A673 (cell line): Measurements from ENCODE around the gene DPYSL4. TPM values are rescaled to one million over a fixed set of nuclear protein-coding genes. Genes with fewer than 3 reads are reported as not detected.

Experiments
- BruUV-seq: library from RNA; stranded (reverse); fragments of 400-500 nt; replicated peaks from 2 replicates; lab custom pipeline; 2021; lab: Mats Ljungman, UMichigan
- CTCF ChIA-PET: fragments of 300-600 bp; sonication (Branson Sonifier 250); formaldehyde crosslinking; loops from one replicate; lab custom pipeline; 2022; ENCODE audit warnings: antibody characterized with exemption; lab: Charles Lee
- POLR2A ChIA-PET: fragments of 300-600 bp; sonication (Branson Sonifier 250); formaldehyde crosslinking; loops from one replicate; lab custom pipeline; 2022; ENCODE audit warnings: antibody characterized with exemption; ENCODE audit not compliant: low non-redundant PET; lab: Charles Lee
- DNase-seq: peaks from one replicate; pipeline ENCODE4 v3.0.0-alpha.2; 2015; ENCODE audit warnings: low spot score
- H3K27ac ChIP-seq: fragments of 200-600 bp; sonication (generic); 2 replicates; pipeline ENCODE4 v1.5.1; 2016; ENCODE audit warnings: mixed run types, low read depth, mild to moderate bottlenecking, mixed read lengths, antibody characterized with exemption, low read length; ENCODE audit not compliant: poor library complexity, severe bottlenecking
- H3K27me3 ChIP-seq: fragments of 200-600 bp; sonication (generic); replicated peaks from 2 replicates; pipeline ENCODE4 v1.6.1; 2017; ENCODE audit warnings: mixed run types, low read depth, mild to moderate bottlenecking, mixed read lengths, antibody characterized with exemption, low read length; ENCODE audit not compliant: insufficient read depth, poor library complexity
- H3K36me3 ChIP-seq: fragments of 200-600 bp; sonication (generic); 2 replicates; pipeline ENCODE4 v1.6.1; 2016; ENCODE audit warnings: mixed run types, mild to moderate bottlenecking, mixed read lengths, antibody characterized with exemption, low read length; ENCODE audit not compliant: insufficient read depth, poor library complexity, severe bottlenecking
- H3K4me1 ChIP-seq: fragments of 200-600 bp; sonication (generic); 2 replicates; pipeline ENCODE4 v1.6.1; 2017; ENCODE audit warnings: mixed run types, mild to moderate bottlenecking, mixed read lengths, antibody characterized with exemption, low read length; ENCODE audit not compliant: insufficient read depth, poor library complexity, severe bottlenecking
- H3K4me3 ChIP-seq: fragments of 200-600 bp; sonication (generic); 2 replicates; pipeline ENCODE4 v1.5.1; 2016; ENCODE audit warnings: low read depth, mixed run types, mild to moderate bottlenecking, mixed read lengths, low read length; ENCODE audit not compliant: poor library complexity, severe bottlenecking
- H3K9me3 ChIP-seq: fragments of 200-600 bp; sonication (generic); 2 replicates; pipeline ENCODE4 v1.6.1; 2016; ENCODE audit warnings: mixed run types, low read depth, mild to moderate bottlenecking, mixed read lengths, antibody characterized with exemption, low read length; ENCODE audit not compliant: poor library complexity, severe bottlenecking
- EZH2 ChIP-seq: fragments of 200-600 bp; sonication (generic); IDR thresholded peaks from 2 replicates; pipeline ENCODE4 v1.6.1; 2017; ENCODE audit warnings: borderline replicate concordance, low read depth, mild to moderate bottlenecking, mixed read lengths, antibody characterized with exemption, low read length; ENCODE audit not compliant: poor library complexity, severe bottlenecking
- intact Hi-C: fragments of 100-400 bp; cut with micrococcal nuclease; formaldehyde crosslinking; loops from one replicate; pipeline ENCODE4 v1.10.0; 2022; ENCODE audit not compliant: unreplicated experiment
- total RNA-seq: library from RNA; stranded (reverse); gene quantifications from 2 replicates; pipeline ENCODE4 v1.2.3, GENCODE V29; 2021
- TF ChIP-seq, protein P1 (sequence below): fragments of 300-800, 200-600 bp; sonication (generic); conservative IDR thresholded peaks from 2 replicates; pipeline ENCODE4 v1.5.1; 2017; ENCODE audit warnings: low read depth, mild to moderate bottlenecking, antibody characterized with exemption, low read length, moderate library complexity, mixed read lengths

Gene DPYSL4
- total RNA-seq, 1 experiment from 2014 or later: 13.1 TPM

DNA sequence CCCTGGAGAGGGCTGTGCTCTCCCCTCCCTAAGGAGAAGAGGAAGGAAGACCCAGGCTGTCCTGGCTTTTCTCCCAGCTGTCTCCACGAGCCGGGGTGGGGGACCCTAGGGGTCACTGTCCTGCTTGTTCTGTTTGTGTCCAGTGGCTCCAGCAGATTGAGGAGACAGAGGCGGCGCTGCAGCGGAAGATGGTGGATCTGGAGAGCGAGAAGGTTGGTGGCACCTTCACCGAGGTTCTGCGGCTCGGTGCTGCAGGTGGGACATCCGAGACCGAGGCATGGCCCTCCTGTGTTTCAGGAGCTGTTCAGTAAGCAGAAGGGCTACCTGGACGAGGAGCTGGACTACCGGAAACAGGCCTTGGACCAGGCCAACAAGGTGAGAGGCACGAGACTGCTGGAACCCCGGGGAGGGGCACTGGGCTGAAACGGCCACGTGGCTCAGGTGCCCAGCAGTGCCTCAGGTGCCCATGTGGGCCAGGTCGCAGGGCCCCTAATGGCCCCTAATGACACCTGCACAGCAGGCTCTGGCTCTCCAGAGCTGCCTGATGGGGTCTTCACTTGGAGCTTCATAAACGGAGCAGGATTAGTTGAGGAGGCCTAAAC is 33.0 kb upstream of the DPYSL4 start:
- Histone ChIP-seq H3K27ac (no peak overlapping the region), H3K27me3 (no peaks in the 10 kb centered on the region), H3K36me3 (no peaks in the 10 kb centered on the region), H3K9me3 (no peaks in the 10 kb centered on the region), H3K4me3 (no peak overlapping the region), H3K4me1 (no peaks in the 10 kb centered on the region)
- BruUV-seq: no TSS peak
- ChIA-PET POLR2A (no interaction called here), CTCF (no interaction called here)
- intact Hi-C loops: no loop called here
- TF ChIP-seq EZH2: no peak
- TF ChIP-seq, protein P1, sequence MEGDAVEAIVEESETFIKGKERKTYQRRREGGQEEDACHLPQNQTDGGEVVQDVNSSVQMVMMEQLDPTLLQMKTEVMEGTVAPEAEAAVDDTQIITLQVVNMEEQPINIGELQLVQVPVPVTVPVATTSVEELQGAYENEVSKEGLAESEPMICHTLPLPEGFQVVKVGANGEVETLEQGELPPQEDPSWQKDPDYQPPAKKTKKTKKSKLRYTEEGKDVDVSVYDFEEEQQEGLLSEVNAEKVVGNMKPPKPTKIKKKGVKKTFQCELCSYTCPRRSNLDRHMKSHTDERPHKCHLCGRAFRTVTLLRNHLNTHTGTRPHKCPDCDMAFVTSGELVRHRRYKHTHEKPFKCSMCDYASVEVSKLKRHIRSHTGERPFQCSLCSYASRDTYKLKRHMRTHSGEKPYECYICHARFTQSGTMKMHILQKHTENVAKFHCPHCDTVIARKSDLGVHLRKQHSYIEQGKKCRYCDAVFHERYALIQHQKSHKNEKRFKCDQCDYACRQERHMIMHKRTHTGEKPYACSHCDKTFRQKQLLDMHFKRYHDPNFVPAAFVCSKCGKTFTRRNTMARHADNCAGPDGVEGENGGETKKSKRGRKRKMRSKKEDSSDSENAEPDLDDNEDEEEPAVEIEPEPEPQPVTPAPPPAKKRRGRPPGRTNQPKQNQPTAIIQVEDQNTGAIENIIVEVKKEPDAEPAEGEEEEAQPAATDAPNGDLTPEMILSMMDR: no peak
- DNase-seq: no peak

DNA sequence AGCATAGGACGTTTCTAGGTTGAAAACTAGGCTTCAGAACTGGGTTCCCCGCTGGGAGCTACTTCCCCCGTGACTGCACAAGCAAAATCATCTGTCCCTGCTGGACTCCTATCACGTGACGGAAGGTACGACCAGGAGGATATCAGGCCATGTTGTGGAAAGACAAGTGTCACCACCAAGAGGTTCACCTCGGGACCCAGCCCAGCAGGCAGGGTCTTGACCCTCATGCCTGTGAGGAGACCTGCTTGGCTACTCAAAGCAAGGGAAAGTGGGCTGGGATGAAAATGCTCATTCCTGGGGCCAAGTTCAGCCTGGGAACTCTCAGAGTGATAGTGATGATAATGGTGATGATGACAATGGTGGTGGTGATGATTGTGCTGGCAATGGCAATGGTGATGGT is 32.3 kb upstream of the DPYSL4 start:
- no TSS peak for BruUV-seq
- Histone ChIP-seq H3K27ac (no peak overlapping the region), H3K4me1 (no peaks in the 10 kb centered on the region), H3K27me3 (no peaks in the 10 kb centered on the region), H3K4me3 (no peak overlapping the region), H3K36me3 (no peaks in the 10 kb centered on the region), H3K9me3 (no peaks in the 10 kb centered on the region)
- intact Hi-C loops: no loop called here
- CTCF ChIA-PET: no interaction called here
- no peak for TF ChIP-seq EZH2
- TF ChIP-seq, protein P1: no peak
- POLR2A ChIA-PET: no interaction called here
- DNase-seq: no peak

DNA sequence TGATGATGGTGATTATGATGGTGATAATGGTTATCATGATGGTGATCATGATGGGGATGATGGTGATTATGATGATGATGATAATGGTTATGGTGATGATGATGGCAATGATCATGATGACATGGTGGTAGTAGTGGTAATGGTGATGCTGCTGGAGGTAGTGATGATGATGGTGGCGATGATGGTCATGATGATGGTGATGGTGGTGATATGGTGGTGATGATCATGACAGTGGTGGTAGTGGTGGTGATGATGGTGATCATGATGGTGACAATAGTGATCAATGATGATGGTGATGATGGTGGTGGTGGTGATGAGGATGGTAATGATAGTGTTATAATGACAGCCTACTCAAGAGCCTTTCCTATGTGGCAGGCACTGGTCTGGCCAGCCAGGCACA is 31.8 kb upstream of the DPYSL4 start:
- CTCF ChIA-PET: no interaction called here
- Histone ChIP-seq H3K27ac (no peak overlapping the region), H3K4me1 (no peaks in the 10 kb centered on the region), H3K9me3 (no peaks in the 10 kb centered on the region), H3K27me3 (no peaks in the 10 kb centered on the region), H3K36me3 (no peaks in the 10 kb centered on the region), H3K4me3 (no peak overlapping the region)
- intact Hi-C loops: no loop called here
- POLR2A ChIA-PET: no interaction called here
- TF ChIP-seq EZH2: no peak
- TF ChIP-seq, protein P1: no peak
- BruUV-seq: no TSS peak
- no peak for DNase-seq
